ENCODE results near the gene MAG. TPM values are rescaled to one million over a fixed set of nuclear protein-coding genes. Genes with fewer than 3 reads are reported as not detected.

The MAG gene
- total RNA-seq, 2 donors from 2014 or later = 13.9 TPM; not detected in 1

GRCh38 chr19:35303357-35303915 is 11.5 kb downstream of the MAG start:
- no peaks in the 10 kb centered on the region for H3K27me3 ChIP-seq (replicated peaks; ENCODE audit: insufficient read depth)
- TF ChIP-seq, protein P1, sequence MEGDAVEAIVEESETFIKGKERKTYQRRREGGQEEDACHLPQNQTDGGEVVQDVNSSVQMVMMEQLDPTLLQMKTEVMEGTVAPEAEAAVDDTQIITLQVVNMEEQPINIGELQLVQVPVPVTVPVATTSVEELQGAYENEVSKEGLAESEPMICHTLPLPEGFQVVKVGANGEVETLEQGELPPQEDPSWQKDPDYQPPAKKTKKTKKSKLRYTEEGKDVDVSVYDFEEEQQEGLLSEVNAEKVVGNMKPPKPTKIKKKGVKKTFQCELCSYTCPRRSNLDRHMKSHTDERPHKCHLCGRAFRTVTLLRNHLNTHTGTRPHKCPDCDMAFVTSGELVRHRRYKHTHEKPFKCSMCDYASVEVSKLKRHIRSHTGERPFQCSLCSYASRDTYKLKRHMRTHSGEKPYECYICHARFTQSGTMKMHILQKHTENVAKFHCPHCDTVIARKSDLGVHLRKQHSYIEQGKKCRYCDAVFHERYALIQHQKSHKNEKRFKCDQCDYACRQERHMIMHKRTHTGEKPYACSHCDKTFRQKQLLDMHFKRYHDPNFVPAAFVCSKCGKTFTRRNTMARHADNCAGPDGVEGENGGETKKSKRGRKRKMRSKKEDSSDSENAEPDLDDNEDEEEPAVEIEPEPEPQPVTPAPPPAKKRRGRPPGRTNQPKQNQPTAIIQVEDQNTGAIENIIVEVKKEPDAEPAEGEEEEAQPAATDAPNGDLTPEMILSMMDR (IDR thresholded peaks at IDR 0.05) = no peak
- no peaks in the 10 kb centered on the region for H3K4me1 ChIP-seq (replicated peaks)
- intact Hi-C loops (cut with DNase I) = no loop called here
- DNase-seq (ENCODE audit: low spot score) = no peak
- 84% methylated on average over 6 of the region's 6 CpGs for WGBS
- no peaks in the 10 kb centered on the region for H3K9me3 ChIP-seq
- H3K27ac ChIP-seq = no peak overlapping the region
- H3K4me3 ChIP-seq = no peak overlapping the region
- no peaks in the 10 kb centered on the region for H3K36me3 ChIP-seq

GRCh38 chr19:35304036-35304435 is 12.1 kb downstream of the MAG start:
- no peak overlapping the region for H3K4me3 ChIP-seq
- H3K27ac ChIP-seq = no peak overlapping the region
- intact Hi-C loops (cut with DNase I) = no loop called here
- TF ChIP-seq POLR2AphosphoS5 (IDR thresholded peaks at IDR 0.05) = no peak
- TF ChIP-seq, protein P1 (IDR thresholded peaks at IDR 0.05) = no peak
- TF ChIP-seq POLR2A (IDR thresholded peaks at IDR 0.05) = no peak
- no peaks in the 10 kb centered on the region for H3K9me3 ChIP-seq
- no peaks in the 10 kb centered on the region for H3K36me3 ChIP-seq
- no peaks in the 10 kb centered on the region for H3K4me1 ChIP-seq (replicated peaks)
- no peak for DNase-seq (ENCODE audit: low spot score)
- 80% methylated on average over 11 of the region's 11 CpGs for WGBS
- H3K27me3 ChIP-seq (replicated peaks; ENCODE audit: insufficient read depth) = no peaks in the 10 kb centered on the region

- H3K4me3 ChIP-seq = no peak overlapping the region
- no peak overlapping the region for H3K27ac ChIP-seq
- H3K27me3 ChIP-seq (replicated peaks; ENCODE audit: insufficient read depth) = no peaks in the 10 kb centered on the region
- no peaks in the 10 kb centered on the region for H3K36me3 ChIP-seq
- no peak for TF ChIP-seq POLR2A (IDR thresholded peaks at IDR 0.05)
- TF ChIP-seq, protein P1 (IDR thresholded peaks at IDR 0.05) = no peak
- TF ChIP-seq POLR2AphosphoS5 (IDR thresholded peaks at IDR 0.05) = no peak
- 77% methylated on average over 6 of the region's 6 CpGs for WGBS
- intact Hi-C loops (cut with DNase I) = no loop called here
- DNase-seq (ENCODE audit: low spot score) = no peak
- no peaks in the 10 kb centered on the region for H3K4me1 ChIP-seq (replicated peaks)
- no peaks in the 10 kb centered on the region for H3K9me3 ChIP-seq
These were observed 13.2 kb downstream of the MAG start for GRCh38 chr19:35305181-35305580.

GRCh38 chr19:35306473-35307246 is 14.7 kb downstream of the MAG start:
- Histone ChIP-seq H3K27ac (no peak overlapping the region), H3K4me3 (no peak overlapping the region), H3K36me3 (no peaks in the 10 kb centered on the region), H3K27me3 (replicated peaks; ENCODE audit: insufficient read depth) (no peaks in the 10 kb centered on the region), H3K9me3 (no peaks in the 10 kb centered on the region), H3K4me1 (replicated peaks) (no peaks in the 10 kb centered on the region)
- intact Hi-C loops (cut with DNase I) = no loop called here
- TF ChIP-seq POLR2AphosphoS5 (IDR thresholded peaks at IDR 0.05) (no peak), POLR2A (IDR thresholded peaks at IDR 0.05) (no peak)
- TF ChIP-seq, protein P1 (IDR thresholded peaks at IDR 0.05) = no peak
- WGBS = 69% methylated on average over 20 of the region's 20 CpGs
- DNase-seq (ENCODE audit: low spot score) = no peak

- no peaks in the 10 kb centered on the region for H3K36me3 ChIP-seq
- no peak overlapping the region for H3K27ac ChIP-seq
- intact Hi-C loops (cut with DNase I) = no loop called here
- TF ChIP-seq POLR2A (IDR thresholded peaks at IDR 0.05) = no peak
- TF ChIP-seq POLR2AphosphoS5 (IDR thresholded peaks at IDR 0.05) = no peak
- TF ChIP-seq, protein P1 (IDR thresholded peaks at IDR 0.05) = no peak
- H3K4me3 ChIP-seq = no peak overlapping the region
- 70% methylated on average over 10 of the region's 10 CpGs for WGBS
- no peaks in the 10 kb centered on the region for H3K9me3 ChIP-seq
- no peaks in the 10 kb centered on the region for H3K27me3 ChIP-seq (replicated peaks; ENCODE audit: insufficient read depth)
- H3K4me1 ChIP-seq (replicated peaks) = no peaks in the 10 kb centered on the region
- no peak for DNase-seq (ENCODE audit: low spot score)
These were observed 16.0 kb downstream of the MAG start for GRCh38 chr19:35307931-35308330.
